AG04450 (cell line): ENCODE results near the gene LTBP1. TPM values are rescaled to one million over a fixed set of nuclear protein-coding genes. Genes with fewer than 3 reads are reported as not detected.

ENCODE experiments used
- CTCF ChIA-PET: fragments of 300-600, 350-600 bp; formaldehyde crosslinking; extraction: SDS; loops from one replicate; lab custom pipeline; 2022; ENCODE audit warnings: antibody characterized with exemption, inconsistent platforms; lab: Charles Lee
- POLR2A ChIA-PET: fragments of 350-600 bp; formaldehyde crosslinking; extraction: SDS; loops from one replicate; lab custom pipeline; 2021; ENCODE audit warnings: antibody characterized with exemption, inconsistent platforms; lab: Yijun Ruan, JAX
- DNase-seq: peaks from one replicate; pipeline ENCODE4 v3.0.0-alpha.2; 2011; ENCODE audit warnings: low read depth, low spot score
- H3K27ac ChIP-seq: one replicate; pipeline ENCODE4 v1.5.1; 2012; ENCODE audit warnings: low read depth, low read length, control low read depth
- H3K27me3 ChIP-seq: one replicate; pipeline ENCODE4 v1.6.0; 2012; ENCODE audit warnings: low read length; ENCODE audit not compliant: control insufficient read depth, insufficient read depth
- H3K4me3 ChIP-seq: 2 replicates; pipeline ENCODE4 v1.5.1; 2011; ENCODE audit warnings: mild to moderate bottlenecking, low read depth, low read length, control low read depth
- H3K9me3 ChIP-seq: 2 replicates; pipeline ENCODE4 v1.5.1; 2012; ENCODE audit warnings: low read length; ENCODE audit not compliant: control insufficient read depth, insufficient read depth
- polyA plus RNA-seq: library from polyadenylated mRNA; depleted of rRNA; stranded (reverse); fragments of >200 nt; gene quantifications from 2 replicates; pipeline ENCODE4 v1.2.3, GENCODE V29; 2011
- TF ChIP-seq, protein P1 (sequence below): IDR thresholded peaks from 2 replicates; pipeline ENCODE4 v1.5.1; 2011; ENCODE audit warnings: low read depth, low read length, control low read depth, inconsistent platforms

The LTBP1 gene
- polyA plus RNA-seq, 1 experiment = 517 TPM

- H3K27me3 ChIP-seq = no peaks in the 10 kb centered on the region
- TF ChIP-seq, protein P1, sequence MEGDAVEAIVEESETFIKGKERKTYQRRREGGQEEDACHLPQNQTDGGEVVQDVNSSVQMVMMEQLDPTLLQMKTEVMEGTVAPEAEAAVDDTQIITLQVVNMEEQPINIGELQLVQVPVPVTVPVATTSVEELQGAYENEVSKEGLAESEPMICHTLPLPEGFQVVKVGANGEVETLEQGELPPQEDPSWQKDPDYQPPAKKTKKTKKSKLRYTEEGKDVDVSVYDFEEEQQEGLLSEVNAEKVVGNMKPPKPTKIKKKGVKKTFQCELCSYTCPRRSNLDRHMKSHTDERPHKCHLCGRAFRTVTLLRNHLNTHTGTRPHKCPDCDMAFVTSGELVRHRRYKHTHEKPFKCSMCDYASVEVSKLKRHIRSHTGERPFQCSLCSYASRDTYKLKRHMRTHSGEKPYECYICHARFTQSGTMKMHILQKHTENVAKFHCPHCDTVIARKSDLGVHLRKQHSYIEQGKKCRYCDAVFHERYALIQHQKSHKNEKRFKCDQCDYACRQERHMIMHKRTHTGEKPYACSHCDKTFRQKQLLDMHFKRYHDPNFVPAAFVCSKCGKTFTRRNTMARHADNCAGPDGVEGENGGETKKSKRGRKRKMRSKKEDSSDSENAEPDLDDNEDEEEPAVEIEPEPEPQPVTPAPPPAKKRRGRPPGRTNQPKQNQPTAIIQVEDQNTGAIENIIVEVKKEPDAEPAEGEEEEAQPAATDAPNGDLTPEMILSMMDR = no peak
- H3K4me3 ChIP-seq = no peak overlapping the region
- no peak for DNase-seq
- H3K27ac ChIP-seq = no peak overlapping the region
- CTCF ChIA-PET = no interaction called here
- POLR2A ChIA-PET = interaction anchor here (0.6 kb wide), 1 partner anchor 46 kb away, joined by 3 read pairs; no protein-coding TSS in a partner anchor
- H3K9me3 ChIP-seq = peaks cover 14% of the 10 kb centered on the region
Measured at GRCh38 chr2:33262097-33262496, 315.3 kb downstream of the LTBP1 start.

GRCh38 chr2:33264766-33265165 is 318.0 kb downstream of the LTBP1 start:
- Histone ChIP-seq H3K27ac (no peak overlapping the region), H3K27me3 (no peaks in the 10 kb centered on the region), H3K4me3 (no peak overlapping the region), H3K9me3 (peaks cover 14% of the 10 kb centered on the region)
- ChIA-PET POLR2A (no interaction called here), CTCF (no interaction called here)
- no peak for DNase-seq
- TF ChIP-seq, protein P1 = no peak

DNA sequence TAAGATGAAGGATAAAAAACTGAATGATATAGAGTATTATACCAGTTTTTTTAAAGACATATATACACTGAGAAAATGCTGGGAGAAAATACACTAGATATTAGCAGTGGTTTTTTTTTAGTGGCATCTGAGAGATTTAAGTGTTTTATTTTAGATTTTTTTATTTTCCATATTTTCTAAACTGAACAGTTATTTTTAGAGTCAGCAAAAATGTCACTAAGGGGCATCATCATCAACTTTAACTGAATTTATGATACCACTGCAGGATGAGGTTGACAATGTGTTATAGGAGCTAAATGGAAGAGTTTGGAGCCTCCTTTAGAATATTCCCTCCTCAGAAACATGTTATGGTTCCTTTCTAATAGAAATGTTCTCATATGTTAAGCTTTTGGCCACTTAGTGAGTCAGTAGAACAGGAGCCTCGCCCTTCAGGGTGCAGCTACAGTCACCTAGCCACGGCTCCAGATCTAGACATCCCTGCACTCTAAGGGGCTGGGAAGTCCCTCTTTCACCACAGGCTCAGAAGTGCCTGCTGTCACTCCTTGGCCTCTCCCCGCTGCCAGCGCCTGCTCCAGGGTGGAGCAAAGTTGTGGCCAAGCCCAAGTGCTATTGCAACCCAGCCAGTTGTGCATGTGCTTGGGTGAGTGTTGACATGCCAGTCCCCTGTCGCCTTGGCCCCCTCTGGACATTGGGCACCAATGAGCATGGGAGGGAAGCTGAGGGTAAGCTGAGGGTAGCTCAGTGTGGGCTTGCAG is 319.0 kb downstream of the LTBP1 start:
- H3K27ac ChIP-seq = no peak overlapping the region
- H3K27me3 ChIP-seq = no peaks in the 10 kb centered on the region
- TF ChIP-seq, protein P1 = no peak
- CTCF ChIA-PET = no interaction called here
- POLR2A ChIA-PET = no interaction called here
- H3K9me3 ChIP-seq = peaks cover 14% of the 10 kb centered on the region
- no peak overlapping the region for H3K4me3 ChIP-seq
- no peak for DNase-seq

- CTCF ChIA-PET = interaction anchor here (1.1 kb wide), 1 partner anchor 494 kb away, joined by 3 read pairs; no protein-coding TSS in a partner anchor
- Histone ChIP-seq H3K4me3 (no peak overlapping the region), H3K27ac (no peak overlapping the region), H3K9me3 (peaks cover 14% of the 10 kb centered on the region), H3K27me3 (no peaks in the 10 kb centered on the region)
- no peak for DNase-seq
- POLR2A ChIA-PET = no interaction called here
- TF ChIP-seq, protein P1 = no peak
Measured at GRCh38 chr2:33266467-33266866, 319.7 kb downstream of the LTBP1 start.

DNA sequence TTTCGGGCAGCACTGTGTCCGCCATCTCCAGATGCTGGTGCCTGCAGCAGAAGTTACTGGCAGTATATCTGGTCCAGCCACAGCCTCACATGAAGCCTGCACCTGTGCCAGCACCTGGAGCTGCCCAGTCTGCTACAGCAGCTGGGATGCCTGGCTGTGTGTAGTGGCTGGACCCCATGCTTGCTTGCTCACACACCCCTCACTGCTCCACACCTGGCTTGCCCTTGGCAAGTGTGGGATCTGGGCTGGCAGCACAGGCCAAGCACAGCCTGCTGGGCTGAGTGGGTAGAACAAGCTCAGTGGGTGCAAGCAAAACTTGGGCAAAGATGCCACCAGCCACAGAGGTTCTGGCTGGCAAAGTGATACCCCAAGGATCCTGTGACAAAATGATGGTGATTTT is 320.3 kb downstream of the LTBP1 start:
- DNase-seq = no peak

More for the DNA sequence above, 320.3 kb downstream of the LTBP1 start:
- TF ChIP-seq, protein P1 = no peak
- ChIA-PET CTCF (interaction anchor here (1.1 kb wide), 1 partner anchor 495 kb away, joined by 3 read pairs; no protein-coding TSS in a partner anchor), POLR2A (no interaction called here)
- Histone ChIP-seq H3K4me3 (no peak overlapping the region), H3K9me3 (peaks cover 14% of the 10 kb centered on the region), H3K27ac (no peak overlapping the region), H3K27me3 (no peaks in the 10 kb centered on the region)
